ENCODE measurements around the gene COL28A1.
"Not testable (repeated sequence)": the region's sequence is repeated elsewhere in the genome, so short reads cannot be mapped to it uniquely, and the experiment has no call there.

COL28A1 gene

DNA sequence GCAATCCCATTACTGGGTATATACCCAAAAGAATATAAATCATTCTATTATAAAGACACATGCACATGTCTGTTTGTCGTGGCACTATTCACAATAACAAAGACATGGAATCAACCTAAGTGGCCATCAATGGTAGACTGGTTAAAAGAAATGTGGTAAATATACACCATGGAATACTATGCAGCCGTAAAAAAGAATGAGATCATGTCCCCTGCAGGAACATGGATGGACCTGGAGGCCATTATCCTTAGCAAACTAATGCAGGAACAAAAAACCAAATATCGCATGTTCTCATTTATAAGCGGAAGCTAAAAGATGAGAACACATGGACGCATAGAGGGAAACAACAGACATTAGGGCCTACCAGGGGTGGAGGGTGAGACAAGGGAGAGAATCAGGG is 25.9 kb upstream of the COL28A1 start:
- not testable (repeated sequence) for DNase-seq (ENCODE audit: low spot score)

DNA sequence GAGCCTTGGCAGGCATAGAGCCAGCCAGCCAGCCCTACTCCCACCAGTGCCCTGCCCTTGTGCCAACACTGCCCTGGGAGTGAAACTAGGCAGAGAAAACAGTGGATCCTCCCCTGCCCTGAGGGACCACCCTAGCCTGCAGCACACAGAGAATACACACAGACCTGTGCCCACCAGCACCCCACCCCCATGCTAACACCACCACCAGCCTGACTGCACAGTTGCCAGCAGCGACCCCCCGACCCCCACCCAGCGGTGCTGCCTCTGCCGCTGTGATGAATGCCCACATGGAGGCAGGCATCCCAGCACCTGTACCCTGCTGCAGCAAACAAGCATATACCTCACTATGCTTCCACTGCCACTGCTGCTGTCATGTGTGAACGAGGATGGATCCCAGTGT is 21.6 kb upstream of the COL28A1 start:
- DNase-seq (ENCODE audit: low spot score), result no peak

DNA sequence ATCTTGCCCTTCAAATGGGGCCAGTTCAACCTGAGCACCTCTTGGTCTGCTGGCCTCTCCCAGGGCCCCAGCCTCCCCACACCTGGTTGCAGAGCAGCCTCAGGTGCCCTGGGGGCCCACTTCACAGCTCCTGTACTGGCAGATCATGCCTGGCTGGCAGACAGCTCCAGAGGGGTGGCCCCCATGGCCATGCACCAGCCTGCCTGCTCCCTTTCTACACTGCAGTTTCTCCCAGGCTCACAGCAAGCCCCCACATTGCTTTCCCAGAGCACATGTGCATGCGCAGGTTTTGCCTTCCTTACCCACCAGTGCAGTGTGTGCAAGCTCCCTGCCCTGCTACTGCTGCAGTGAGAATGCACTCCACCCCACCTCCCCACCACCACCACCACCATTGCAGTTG is 21.2 kb upstream of the COL28A1 start:
- DNase-seq (ENCODE audit: low spot score), result no peak

DNA sequence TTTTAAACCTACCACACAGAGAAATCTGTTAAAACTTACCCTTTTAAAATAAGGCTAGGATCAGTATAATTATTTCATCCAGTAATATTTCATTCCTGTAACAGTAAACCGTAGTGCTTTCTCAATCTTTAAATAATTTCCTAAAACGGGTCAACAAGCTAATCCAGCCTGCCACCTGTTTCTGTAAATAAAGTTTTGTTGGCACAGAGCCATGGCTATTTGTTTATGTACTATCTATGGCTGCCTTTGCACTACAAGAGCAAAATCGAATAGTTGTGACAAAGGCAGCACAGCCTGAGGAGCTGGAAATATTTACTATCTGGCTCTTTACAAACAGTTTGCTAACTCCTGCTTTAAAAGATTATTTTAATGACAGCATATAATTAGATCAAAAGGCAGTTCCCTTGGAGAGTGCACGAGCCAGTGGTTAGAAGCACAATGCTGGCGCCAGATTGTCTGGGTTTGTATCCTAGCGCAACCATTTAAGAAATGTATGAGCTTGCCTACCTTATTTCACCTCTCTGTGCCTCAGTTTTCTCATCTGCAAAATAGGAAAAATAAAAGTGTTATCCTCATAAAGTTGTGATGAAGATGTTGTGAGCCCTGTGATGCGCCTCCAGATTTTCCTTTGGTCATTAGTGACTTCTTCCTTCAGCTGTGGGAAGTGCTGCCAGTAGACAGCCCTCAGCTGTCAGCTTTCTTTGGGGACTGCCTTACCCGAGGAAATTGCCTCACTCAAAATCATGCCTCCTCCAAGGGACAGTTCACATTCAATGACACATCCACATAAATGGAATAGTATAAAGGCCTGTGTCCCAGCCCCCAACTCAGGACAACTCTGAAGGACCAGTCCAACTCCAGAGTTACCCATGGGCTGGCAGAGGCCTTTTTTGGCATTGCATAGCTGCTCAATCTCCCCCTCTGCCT is 19.2 kb upstream of the COL28A1 start:
- DNase-seq (ENCODE audit: low spot score), result no peak

DNA sequence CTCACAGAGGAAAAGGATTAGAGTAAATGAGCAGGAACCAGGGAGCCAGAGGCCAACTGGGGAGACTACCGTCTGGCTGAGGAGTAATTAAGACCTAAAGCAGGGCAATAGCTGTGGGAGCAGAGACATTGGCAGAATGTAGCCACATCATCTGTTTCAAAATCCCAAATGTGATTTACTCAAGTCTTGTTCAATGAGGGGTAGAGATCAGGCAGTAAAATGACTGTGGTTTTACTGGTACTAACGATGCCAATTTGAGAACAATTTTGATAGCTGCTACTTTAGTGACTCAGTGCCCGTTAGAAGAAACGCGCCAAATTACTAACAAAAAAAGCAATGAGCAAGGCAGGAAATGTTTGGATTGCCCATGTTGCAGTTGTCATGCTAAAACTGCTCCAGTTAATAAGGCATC is 18.4 kb upstream of the COL28A1 start:
- no peak for DNase-seq (ENCODE audit: low spot score)

DNA sequence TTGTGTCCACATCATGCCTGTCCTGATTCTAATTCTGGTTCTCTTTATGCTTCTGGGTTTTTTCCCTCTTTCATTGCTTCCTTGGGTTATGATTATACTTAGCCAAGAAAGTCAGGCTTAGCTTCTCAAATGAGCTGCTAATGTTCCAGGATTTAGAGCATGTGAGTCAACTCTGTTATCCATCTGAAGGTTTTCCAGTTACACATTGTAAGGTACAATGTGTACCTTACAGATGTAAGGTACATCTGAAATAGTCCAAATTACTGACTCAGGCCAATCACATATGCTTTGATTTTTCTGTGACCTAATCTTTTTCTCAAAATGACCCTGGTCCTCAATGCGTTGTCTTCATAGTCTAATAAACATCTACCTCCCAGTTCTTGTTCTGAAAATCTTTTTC is 17.7 kb upstream of the COL28A1 start:
- DNase-seq (ENCODE audit: low spot score), result no peak

DNA sequence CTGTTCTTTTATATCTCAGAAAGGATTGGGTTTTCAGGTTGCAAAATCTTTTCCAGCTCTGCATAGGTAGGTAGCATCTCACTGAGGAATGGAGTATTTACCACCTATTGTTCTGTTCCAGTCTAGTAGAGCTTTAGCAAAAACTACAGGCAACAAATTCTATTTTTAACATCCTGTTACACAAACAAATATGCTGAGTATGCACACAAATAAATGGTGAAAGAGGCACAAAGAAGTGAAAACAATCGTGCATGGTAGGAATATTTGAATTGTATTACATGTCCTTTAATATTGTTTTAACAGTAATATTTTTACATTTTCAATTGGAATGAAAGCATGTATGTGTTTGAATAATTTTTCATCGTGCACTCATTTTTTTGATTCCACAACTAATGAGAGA is 16.5 kb upstream of the COL28A1 start:
- no peak for DNase-seq (ENCODE audit: low spot score)

DNA sequence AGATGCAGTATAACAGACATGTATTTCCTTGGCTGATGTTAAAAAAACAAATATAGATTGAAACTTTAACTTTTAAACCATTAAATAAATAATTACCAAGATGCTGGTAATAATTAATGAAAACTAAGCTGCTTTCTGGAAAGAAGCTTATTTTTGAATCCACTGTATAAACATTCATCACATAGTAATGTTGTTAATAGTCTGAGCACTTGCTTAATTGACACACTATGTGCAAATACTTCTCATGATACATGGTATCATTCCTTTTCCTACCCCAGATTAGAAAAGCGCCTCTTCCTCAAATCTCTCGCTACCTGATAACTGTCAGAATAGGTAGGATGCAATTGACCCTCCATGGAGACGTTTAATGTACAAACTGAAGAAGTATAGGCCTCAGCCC is 15.0 kb upstream of the COL28A1 start:
- DNase-seq (ENCODE audit: low spot score), result no peak

DNA sequence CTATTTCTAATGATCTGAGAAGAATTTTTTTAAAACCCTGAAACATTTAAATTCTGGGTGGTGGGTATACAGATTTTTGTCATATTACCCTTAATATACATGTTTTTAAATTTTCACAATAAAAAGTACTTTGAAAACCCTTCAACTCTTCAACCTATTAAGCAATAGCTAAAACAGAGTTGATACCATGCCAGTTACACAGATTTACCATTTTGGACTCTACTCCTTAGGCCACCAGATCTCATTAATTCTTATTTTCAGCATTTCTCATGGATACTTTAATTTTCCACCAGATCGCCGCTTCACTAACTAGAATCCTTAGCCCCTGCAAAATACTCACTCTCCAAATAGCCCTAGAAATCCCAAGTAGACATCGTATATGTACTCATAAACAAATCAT is 12.7 kb upstream of the COL28A1 start:
- no peak for DNase-seq (ENCODE audit: low spot score)

DNA sequence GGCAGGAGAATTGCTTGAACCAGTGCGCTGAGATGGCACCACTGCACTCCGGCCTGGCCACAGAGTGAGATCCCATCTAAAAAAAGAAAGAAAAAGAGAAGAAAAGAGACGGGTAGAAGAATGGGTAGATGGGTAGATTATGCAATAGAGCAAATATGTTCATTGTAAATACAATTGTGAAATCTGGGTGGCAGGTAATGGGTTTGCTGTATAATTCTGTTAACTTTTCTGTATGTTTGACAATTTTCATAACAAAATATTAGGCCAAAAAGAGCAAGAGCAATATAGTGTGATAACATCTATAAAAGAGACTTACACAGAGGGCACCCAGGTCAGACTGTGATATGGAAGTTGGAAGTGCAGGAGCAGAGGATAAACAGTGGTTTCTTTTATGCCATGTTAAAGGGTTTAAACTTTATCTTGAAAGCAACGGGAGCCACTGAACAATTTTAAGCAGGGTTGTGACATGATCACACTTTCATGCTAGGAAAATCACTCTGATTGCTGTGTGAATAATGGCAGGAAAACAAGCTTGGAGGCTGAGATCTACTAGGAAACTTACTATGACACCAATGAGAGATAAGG is 6.7 kb upstream of the COL28A1 start:
- no peak for DNase-seq (ENCODE audit: low spot score)

DNA sequence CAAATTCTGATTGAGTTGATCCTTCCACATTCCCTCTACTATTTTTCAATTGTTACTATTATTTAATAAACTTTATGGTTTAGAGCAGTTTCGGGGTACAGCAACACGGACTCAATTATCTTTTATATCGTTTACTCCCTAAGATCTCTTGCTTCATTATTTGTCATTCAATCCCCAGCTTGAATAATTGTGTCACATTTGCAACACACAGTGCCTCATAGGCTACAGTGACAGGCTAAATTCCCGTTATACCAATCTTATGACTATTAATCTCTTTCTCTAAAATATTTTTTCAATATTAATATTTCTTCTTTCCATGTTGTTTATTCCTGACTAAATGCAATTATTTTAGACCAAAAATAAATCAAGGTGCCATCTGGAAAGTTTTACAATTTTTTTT is 4.0 kb upstream of the COL28A1 start:
- no peak for DNase-seq (ENCODE audit: low spot score)

DNA sequence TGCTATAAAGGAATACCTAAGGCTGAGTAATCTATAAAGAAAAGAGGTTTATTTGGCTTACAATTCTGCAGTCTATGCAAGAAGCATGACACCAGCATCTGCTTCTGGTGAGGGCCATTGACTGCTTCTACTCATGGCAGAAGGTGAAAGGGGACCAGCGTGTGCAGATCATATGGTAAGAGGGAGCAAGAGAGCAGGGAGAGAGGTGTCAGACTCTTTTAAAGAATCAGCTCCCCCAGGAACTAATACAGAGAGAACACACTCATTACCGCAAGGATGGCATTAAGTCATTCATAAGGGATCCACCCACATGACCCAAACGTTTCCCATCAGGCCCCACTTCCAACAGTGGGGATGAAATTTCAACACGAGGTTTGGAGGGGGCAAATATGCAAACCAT is 3.5 kb upstream of the COL28A1 start:
- no peak for DNase-seq (ENCODE audit: low spot score)

DNA sequence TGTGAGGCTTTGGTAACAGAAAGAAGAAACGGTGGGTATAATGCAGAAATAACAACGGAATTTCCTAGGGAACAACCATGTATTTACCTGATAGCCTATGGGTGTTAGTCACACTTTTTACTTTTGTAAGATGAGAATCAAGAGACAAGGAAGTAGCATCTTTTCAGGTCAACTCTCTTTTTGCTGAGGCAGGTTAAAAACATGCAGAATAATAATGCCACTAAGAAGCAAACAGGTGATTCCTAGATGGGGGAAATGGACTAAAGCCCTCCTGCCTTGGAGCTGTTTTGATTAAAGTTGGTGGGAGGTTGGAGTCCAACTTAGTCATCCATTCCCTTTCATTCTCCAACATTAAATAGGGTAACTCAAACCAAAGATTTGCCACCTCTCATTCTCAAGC is 2.0 kb upstream of the COL28A1 start:
- DNase-seq (ENCODE audit: low spot score), result no peak

DNA sequence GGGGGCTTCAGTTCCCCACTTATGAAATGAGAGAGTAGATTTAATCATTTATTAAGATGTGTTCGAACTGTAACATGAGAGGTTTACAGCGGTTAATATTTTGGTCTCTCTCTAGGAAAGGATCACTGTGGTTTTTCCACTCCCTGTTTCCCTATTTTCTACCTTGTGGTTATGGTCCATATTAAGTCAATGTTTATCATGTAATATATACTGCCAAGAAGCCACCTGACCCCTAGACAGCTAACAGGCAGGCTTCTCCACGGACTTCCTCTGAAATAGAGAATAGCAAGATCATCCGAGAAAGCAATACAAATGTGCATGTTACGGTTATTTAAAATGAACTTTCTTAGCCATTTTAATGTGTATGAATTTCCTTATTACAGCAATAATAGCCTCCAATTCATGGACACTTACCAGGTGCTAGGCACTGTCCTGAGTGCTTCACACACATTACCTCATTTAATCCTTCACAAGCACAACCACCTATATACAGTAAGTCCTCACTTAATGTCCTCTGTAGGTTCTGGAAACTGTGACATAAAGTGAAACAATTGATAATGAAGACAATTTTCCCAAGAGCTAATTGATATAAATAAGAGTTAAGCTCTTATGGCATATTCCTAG is 835 bp upstream of the COL28A1 start:
- DNase-seq (ENCODE audit: low spot score), result no peak

DNA sequence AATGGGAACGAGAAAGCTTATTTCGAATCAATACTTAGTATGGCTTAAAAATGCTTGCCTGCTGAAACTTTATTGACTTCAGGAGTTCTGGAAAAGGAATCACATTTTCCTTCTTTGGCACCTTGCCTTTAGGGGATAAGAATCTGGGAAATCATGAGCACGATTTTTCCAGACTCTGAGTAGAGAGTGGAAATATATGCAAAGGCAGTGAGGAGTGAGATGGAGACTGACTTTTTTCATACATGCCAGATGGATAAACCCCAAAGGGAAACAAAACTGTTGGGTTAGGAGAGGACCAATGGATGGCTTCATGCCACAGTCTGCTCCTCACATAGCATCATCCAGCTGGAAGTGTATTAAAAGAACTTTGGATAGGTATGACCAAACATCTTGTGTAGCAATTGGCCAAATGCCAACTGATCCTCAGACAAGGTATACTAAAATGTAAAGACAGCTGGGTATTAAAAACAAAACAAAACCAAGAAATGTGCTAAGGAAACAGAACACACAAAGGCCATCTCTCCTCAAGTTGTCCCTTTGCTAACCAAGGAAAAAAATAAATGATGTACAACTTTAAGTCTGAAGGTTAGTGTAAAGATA is 1.7 kb downstream of the COL28A1 start:
- no peak for DNase-seq (ENCODE audit: low spot score)

DNA sequence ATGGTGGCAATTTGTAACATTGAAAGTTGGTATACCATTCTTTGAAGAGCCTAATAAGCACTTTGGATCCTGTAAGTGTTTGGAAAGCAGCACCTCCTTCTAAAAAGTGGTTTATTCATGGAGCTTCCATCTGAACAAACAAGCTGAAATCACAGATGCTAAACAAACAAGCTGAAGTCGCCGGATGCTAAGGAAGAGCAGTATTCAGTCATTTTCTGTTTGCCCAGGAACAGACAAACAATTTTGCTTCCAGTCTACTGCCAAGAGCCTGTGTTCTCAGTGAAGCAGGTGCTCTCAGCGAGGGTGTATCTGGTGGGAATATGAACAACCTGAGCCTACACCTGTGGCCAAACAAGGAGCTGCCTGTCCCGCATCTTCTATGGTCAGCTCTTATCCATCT is 6.3 kb downstream of the COL28A1 start:
- DNase-seq (ENCODE audit: low spot score), result no peak

DNA sequence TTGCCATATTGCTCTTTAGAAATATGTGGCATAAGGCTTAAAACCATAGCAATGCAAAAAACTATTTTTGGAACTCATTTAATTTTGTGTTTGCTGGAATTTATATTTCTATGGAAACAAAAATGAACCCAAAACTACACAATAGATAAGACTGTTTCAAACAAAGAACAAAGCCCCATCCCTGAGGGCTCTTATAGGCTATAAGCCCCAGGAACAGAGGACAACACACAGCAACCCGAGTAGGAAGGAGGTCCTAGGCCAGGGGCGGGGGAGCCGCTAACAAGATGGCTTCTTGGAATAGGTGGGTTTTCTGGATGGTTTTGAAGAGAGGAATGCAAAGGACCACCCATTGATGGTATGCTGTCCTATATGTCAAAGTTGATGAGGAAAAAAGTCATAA is 8.6 kb downstream of the COL28A1 start:
- DNase-seq (ENCODE audit: low spot score), result no peak

DNA sequence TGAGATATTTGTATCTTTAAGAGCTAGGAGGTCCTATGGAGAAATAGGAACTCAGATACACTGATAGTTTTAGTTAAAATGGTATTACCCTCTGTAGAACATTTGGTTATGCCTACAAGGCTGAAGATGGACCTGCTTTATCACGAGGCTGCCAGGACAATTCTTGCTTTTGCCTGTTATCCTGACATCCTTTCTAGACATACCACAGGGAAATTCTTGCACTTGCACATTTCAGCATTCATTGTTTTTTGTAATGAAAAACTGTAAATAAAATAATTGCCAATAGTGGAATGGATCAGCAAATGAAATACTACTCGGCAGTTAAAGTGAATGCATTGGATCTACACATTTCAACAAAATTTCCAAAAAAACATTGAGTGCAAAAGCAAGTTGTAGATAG is 9.7 kb downstream of the COL28A1 start:
- DNase-seq (ENCODE audit: low spot score), result no peak

DNA sequence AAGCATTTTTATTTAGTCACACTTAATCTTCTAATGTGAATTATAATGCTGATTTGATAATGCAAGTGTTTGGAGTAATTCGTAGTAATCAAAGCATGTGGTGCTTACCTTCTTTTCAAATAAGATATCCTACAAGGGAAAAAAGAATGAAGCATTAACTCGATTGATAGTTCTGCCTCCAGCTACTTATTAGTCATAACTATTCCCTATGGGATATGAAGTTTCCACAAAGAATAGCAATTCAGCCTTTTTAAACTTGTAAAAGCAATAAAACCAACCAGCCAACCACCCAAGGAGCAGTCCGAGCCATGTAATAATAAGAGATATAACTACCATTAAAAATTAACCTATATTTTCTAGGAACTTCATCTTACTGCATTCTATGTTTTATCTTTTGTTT is 11.6 kb downstream of the COL28A1 start:
- no peak for DNase-seq (ENCODE audit: low spot score)

DNA sequence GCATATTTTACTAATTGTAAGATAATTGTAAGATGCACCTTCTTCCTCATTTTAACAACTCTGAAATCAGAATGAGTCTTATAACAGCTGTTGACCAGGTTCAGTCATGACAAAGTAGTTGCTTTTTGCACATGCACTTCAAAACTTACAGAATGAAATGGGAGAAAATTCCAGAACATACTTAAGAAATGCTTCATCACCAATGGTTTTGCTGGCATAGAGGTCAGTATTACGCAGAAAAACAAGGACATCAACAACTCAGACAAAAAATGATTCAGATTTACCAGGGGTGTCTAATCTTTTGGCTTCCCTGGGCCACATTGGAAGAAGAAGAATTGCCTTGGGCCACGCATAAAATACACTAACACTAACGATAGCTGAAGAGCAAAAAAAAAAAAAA is 13.3 kb downstream of the COL28A1 start:
- no peak for DNase-seq (ENCODE audit: low spot score)

DNA sequence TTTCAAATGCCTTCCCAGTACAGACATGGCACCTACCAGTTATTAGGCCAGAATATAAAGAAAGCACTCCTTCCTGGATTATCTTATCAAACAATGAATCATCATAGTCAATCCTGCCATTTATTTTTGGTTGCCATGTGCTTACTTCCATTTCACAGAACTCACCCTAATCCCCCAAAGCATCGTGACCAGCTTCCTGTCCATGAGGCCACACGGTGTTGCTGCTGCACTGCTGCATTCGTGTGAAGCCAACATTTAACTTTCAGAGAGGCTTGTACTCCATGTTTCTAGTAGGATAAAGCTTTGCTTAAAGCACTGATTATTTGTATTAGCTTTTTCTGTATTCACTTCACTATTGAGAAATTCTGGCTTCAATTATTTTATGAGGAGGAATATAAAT is 14.4 kb downstream of the COL28A1 start:
- no peak for DNase-seq (ENCODE audit: low spot score)

DNA sequence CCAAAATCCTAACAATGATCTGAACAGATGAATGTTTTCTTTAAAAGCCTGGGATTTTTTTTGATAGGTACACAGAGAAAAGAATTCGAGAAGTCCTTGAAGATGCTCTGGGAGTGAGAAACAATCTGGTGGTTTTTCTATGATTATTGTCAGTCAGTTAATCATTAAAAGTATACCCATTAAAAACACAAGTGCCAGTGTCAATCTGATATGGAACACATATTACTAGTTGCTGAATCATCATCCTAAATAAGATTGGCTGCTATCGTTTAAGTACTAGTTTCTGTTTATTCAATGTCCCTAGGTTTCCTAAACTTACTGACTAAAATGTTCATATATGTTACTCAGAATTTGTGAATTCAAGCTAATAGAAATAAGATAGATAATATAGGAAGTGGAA is 16.1 kb downstream of the COL28A1 start:
- DNase-seq (ENCODE audit: low spot score), result no peak

DNA sequence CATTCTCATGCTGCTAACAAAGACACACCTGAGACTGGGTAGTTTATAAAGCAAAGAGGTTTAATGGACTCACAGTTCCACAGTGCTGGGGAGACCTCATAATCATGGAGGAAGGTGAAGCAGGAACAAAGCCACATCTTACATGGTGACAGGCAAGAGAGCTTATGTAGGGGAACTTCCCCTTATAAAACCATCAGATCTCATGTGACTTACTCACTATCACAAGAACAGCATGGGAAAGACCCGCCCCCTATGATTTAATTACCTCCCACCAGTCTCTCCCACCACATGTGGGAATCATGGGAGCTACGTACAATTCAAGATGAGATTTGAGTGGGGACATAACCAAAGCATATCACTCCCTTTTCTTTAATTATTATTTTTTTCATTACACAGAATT is 16.6 kb downstream of the COL28A1 start:
- DNase-seq (ENCODE audit: low spot score), result no peak

All from hepatic stellate cell (primary cell).